H9 (cell line): ENCODE measurements around the gene KRT222. TPM values are rescaled to one million over a fixed set of nuclear protein-coding genes. Genes with fewer than 3 reads are reported as not detected.

ENCODE experiments used
- DNase-seq: peaks from one replicate; pipeline ENCODE4 v3.0.0-alpha.2; 2017
- H2AFZ ChIP-seq: one replicate; pipeline ENCODE4 v1.6.1; 2013; ENCODE audit warnings: mild to moderate bottlenecking, low read length, control low read depth, moderate library complexity
- H2AK5ac ChIP-seq: 2 replicates; pipeline ENCODE4 v1.6.1; 2013; ENCODE audit warnings: low read length, control low read depth, mixed read lengths; ENCODE audit not compliant: insufficient read length
- H2BK120ac ChIP-seq: one replicate; pipeline ENCODE4 v1.6.1; 2013; ENCODE audit warnings: low read depth, mild to moderate bottlenecking, low read length, control low read depth, inconsistent platforms; ENCODE audit not compliant: poor library complexity, severe bottlenecking
- H2BK12ac ChIP-seq: 2 replicates; pipeline ENCODE4 v1.6.1; 2013; ENCODE audit warnings: low read length, control low read depth, mixed read lengths, low read depth; ENCODE audit not compliant: insufficient read length
- H2BK15ac ChIP-seq: 2 replicates; pipeline ENCODE4 v1.6.1; 2013; ENCODE audit warnings: low read depth, low read length, control low read depth
- H2BK20ac ChIP-seq: one replicate; pipeline ENCODE4 v1.6.1; 2013; ENCODE audit warnings: low read depth, mild to moderate bottlenecking, low read length, control low read depth, inconsistent platforms; ENCODE audit not compliant: poor library complexity, severe bottlenecking
- H2BK5ac ChIP-seq: 2 replicates; pipeline ENCODE4 v1.6.1; 2013; ENCODE audit warnings: low read length, control low read depth, mixed read lengths; ENCODE audit not compliant: insufficient read length
- H3K14ac ChIP-seq: 2 replicates; pipeline ENCODE4 v1.6.1; 2013; ENCODE audit warnings: low read length, control low read depth; ENCODE audit not compliant: insufficient read depth
- H3K18ac ChIP-seq: 2 replicates; pipeline ENCODE4 v1.6.1; 2013; ENCODE audit warnings: low read depth, mild to moderate bottlenecking, mixed read lengths, low read length, control low read depth; ENCODE audit not compliant: insufficient read length
- H3K23ac ChIP-seq: 2 replicates; pipeline ENCODE4 v1.6.1; 2013; ENCODE audit warnings: low read length, control low read depth, mixed read lengths, low read depth; ENCODE audit not compliant: insufficient read length
- H3K23me2 ChIP-seq: 2 replicates; pipeline ENCODE4 v1.6.1; 2013; ENCODE audit warnings: low read depth, mild to moderate bottlenecking, mixed read lengths, low read length, control low read depth; ENCODE audit not compliant: insufficient read length, poor library complexity, severe bottlenecking
- H3K27ac ChIP-seq: 2 replicates; pipeline ENCODE4 v1.5.1; 2013; ENCODE audit warnings: low read length, control low read depth, mixed read lengths, low read depth; ENCODE audit not compliant: insufficient read length
- H3K27me3 ChIP-seq: 2 replicates; pipeline ENCODE4 v1.6.1; 2013; ENCODE audit warnings: low read length, control low read depth, inconsistent platforms; ENCODE audit not compliant: insufficient read depth
- H3K4ac ChIP-seq: 2 replicates; pipeline ENCODE4 v1.6.1; 2013; ENCODE audit warnings: low read depth, mild to moderate bottlenecking, control low read depth, inconsistent platforms, low read length, moderate library complexity
- H3K4me1 ChIP-seq: 2 replicates; pipeline ENCODE4 v1.6.1; 2013; ENCODE audit warnings: low read length, control low read depth, inconsistent platforms; ENCODE audit not compliant: insufficient read depth
- H3K4me2 ChIP-seq: 2 replicates; pipeline ENCODE4 v1.6.1; 2013; ENCODE audit warnings: low read length, control low read depth, mixed read lengths; ENCODE audit not compliant: insufficient read length, insufficient read depth
- H3K56ac ChIP-seq: 2 replicates; pipeline ENCODE4 v1.6.1; 2013; ENCODE audit warnings: low read depth, mild to moderate bottlenecking, mixed read lengths, low read length, control low read depth; ENCODE audit not compliant: insufficient read length
- H3K79me1 ChIP-seq: 2 replicates; pipeline ENCODE4 v1.6.1; 2013; ENCODE audit warnings: low read depth, mild to moderate bottlenecking, moderate library complexity, low read length, control low read depth, inconsistent platforms; ENCODE audit not compliant: insufficient read depth, poor library complexity, severe bottlenecking
- H3K79me2 ChIP-seq: 2 replicates; pipeline ENCODE4 v1.6.1; 2013; ENCODE audit warnings: low read length, control low read depth, inconsistent platforms; ENCODE audit not compliant: insufficient read depth
- H3K9ac ChIP-seq: 2 replicates; pipeline ENCODE4 v1.6.1; 2013; ENCODE audit warnings: low read length, control low read depth, mixed read lengths; ENCODE audit not compliant: insufficient read length; ENCODE audit errors: extremely low read depth
- H3K9me3 ChIP-seq: one replicate; pipeline ENCODE4 v1.6.1; 2013; ENCODE audit warnings: low read depth, low read length, inconsistent platforms; ENCODE audit not compliant: control insufficient read depth
- H3T11ph ChIP-seq: one replicate; pipeline ENCODE4 v1.6.1; 2013; ENCODE audit warnings: mild to moderate bottlenecking, low read length, control low read depth, inconsistent platforms
- H4K20me1 ChIP-seq: one replicate; pipeline ENCODE4 v1.6.1; 2013; ENCODE audit not compliant: control insufficient read depth, insufficient read length, insufficient read depth
- H4K5ac ChIP-seq: 2 replicates; pipeline ENCODE4 v1.6.1; 2013; ENCODE audit warnings: low read depth, mild to moderate bottlenecking, mixed read lengths, low read length, control low read depth; ENCODE audit not compliant: insufficient read length
- H4K8ac ChIP-seq: replicated peaks from 2 replicates; pipeline ENCODE4 v1.6.1; 2013; ENCODE audit warnings: low read length, control low read depth, mixed read lengths, low read depth; ENCODE audit not compliant: insufficient read length
- H4K91ac ChIP-seq: 2 replicates; pipeline ENCODE4 v1.6.1; 2013; ENCODE audit warnings: low read depth, mild to moderate bottlenecking, moderate library complexity, mixed read lengths, low read length, control low read depth; ENCODE audit not compliant: insufficient read length
- H3K27ac Mint-ChIP-seq, 3 experiments: 2 replicates in 2 of 3; 3 replicates in 1 of 3; pipeline ENCODE4 v1.8.0; 2020 to 2021; ENCODE audit warnings: mixed read lengths in 3 of 3, mild to moderate bottlenecking in 1 of 3, moderate library complexity in 1 of 3
- H3K27me3 Mint-ChIP-seq: 2 replicates; pipeline ENCODE4 v1.8.0; 2021; ENCODE audit warnings: low read depth, mild to moderate bottlenecking, moderate library complexity, mixed read lengths
- H3K36me3 Mint-ChIP-seq, 3 experiments: 2 replicates in 2 of 3; 3 replicates in 1 of 3; pipeline ENCODE4 v1.8.0; 2020 to 2021; ENCODE audit warnings: low read depth in 3 of 3, mixed read lengths in 3 of 3; ENCODE audit not compliant: insufficient read depth in 1 of 3
- H3K4me1 Mint-ChIP-seq, 2 experiments: 2 replicates each; pipeline ENCODE4 v1.8.0; 2020; ENCODE audit warnings: mixed read lengths in 2 of 2
- H3K4me3 Mint-ChIP-seq, 2 experiments: 2 replicates in 1 of 2; 3 replicates in 1 of 2; pipeline ENCODE4 v1.8.0; 2020 to 2021; ENCODE audit warnings: mild to moderate bottlenecking in 2 of 2, mixed read lengths in 2 of 2, moderate library complexity in 1 of 2
- H3K9me3 Mint-ChIP-seq, 2 experiments: 2 replicates in 1 of 2; 3 replicates in 1 of 2; pipeline ENCODE4 v1.8.0; 2020; ENCODE audit warnings: mild to moderate bottlenecking in 2 of 2, mixed read lengths in 2 of 2, moderate library complexity in 1 of 2
- WGBS: extraction: QIAGEN DNeasy Blood & Tissue Kit; methylation state at CpG from one replicate; pipeline ENCODE4 v1.1.7; 2013; ENCODE audit warnings: missing lambda C conversion rate, low lambda C conversion rate, mixed read lengths; ENCODE audit not compliant: insufficient read length; ENCODE audit errors: extremely low coverage; 5-methylcytosine and 5-hydroxymethylcytosine counted together
- total RNA-seq: library from RNA; stranded (reverse); gene quantifications from 2 replicates; pipeline ENCODE4 v1.2.1, GENCODE V29; 2021
- TF ChIP-seq, protein P1 (sequence below): fragments of 200-600 bp; sonication (generic); conservative IDR thresholded peaks from 3 replicates; pipeline ENCODE4 v1.8.0; 2021; ENCODE audit warnings: antibody characterized with exemption, mild to moderate bottlenecking

KRT222 gene
- total RNA-seq, 1 experiment from 2014 or later, result 0.13 TPM

DNA sequence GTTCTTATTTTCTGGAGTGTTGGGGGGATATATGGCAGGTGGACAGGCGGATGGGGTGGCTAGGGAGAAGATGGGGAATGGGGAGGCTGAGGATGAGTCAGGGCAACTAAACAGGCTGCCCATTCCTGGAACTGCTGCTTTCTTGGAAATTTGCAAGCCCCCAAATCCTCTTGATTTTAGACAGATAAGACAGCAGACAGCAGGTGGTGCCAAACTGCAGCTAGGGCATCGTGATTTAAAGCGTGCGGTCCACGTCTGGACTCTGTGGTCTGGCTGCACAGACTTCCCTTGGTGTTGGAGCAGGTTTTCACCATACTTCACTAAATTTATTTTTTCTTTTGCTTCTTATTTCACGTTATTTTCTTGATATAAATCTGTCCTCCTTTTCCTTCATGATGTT lies 49.5 kb upstream of the KRT222 start:
- Mint-ChIP-seq H3K27me3 (peaks cover 5% of the 10 kb centered on the region), H3K4me3 (no peak overlapping the region), H3K4me1 (peaks cover 0 to 2% of the 10 kb centered on the region in 2 experiments; a peak in 2 of 4 replicates), H3K27ac (no peak overlapping the region), H3K9me3 (peaks cover 0 to 2% of the 10 kb centered on the region in 2 experiments; a peak in 1 of 5 replicates), H3K36me3 (no peaks in the 10 kb centered on the region; a peak in 1 of 7 replicates)
- Histone ChIP-seq H3K4me2 (no peak overlapping the region), H2AFZ (no peak overlapping the region), H3K79me2 (no peaks in the 10 kb centered on the region), H2AK5ac (no peak overlapping the region), H2BK120ac (no peak overlapping the region), H3K27me3 (no peaks in the 10 kb centered on the region), H3K9ac (no peak overlapping the region), H4K5ac (no peak overlapping the region), H3K56ac (no peak overlapping the region), H3K27ac (no peak overlapping the region), H3K4me1 (no peaks in the 10 kb centered on the region), H3K4ac (no peak overlapping the region), H3T11ph (no peak overlapping the region), H2BK12ac (no peak overlapping the region), H3K9me3 (no peaks in the 10 kb centered on the region), H3K23me2 (no peaks in the 10 kb centered on the region), H2BK15ac (no peak overlapping the region), H3K23ac (no peak overlapping the region), H4K20me1 (no peaks in the 10 kb centered on the region), H2BK5ac (no peak overlapping the region), H2BK20ac (no peak overlapping the region), H4K8ac (no peak overlapping the region), H3K18ac (no peak overlapping the region), H3K79me1 (no peaks in the 10 kb centered on the region), H4K91ac (no peak overlapping the region), H3K14ac (no peak overlapping the region)
- no peak for DNase-seq
- no CpG with 5 or more reads among the region's 6 CpGs for WGBS
- TF ChIP-seq, protein P1, sequence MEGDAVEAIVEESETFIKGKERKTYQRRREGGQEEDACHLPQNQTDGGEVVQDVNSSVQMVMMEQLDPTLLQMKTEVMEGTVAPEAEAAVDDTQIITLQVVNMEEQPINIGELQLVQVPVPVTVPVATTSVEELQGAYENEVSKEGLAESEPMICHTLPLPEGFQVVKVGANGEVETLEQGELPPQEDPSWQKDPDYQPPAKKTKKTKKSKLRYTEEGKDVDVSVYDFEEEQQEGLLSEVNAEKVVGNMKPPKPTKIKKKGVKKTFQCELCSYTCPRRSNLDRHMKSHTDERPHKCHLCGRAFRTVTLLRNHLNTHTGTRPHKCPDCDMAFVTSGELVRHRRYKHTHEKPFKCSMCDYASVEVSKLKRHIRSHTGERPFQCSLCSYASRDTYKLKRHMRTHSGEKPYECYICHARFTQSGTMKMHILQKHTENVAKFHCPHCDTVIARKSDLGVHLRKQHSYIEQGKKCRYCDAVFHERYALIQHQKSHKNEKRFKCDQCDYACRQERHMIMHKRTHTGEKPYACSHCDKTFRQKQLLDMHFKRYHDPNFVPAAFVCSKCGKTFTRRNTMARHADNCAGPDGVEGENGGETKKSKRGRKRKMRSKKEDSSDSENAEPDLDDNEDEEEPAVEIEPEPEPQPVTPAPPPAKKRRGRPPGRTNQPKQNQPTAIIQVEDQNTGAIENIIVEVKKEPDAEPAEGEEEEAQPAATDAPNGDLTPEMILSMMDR, result 0 out of 3 replicates have a peak, but pooled peaks have one; percentile 15
